Motor neuron (in vitro differentiated cells): ENCODE data around the gene MICU1. TPM values are rescaled to one million over a fixed set of nuclear protein-coding genes. Genes with fewer than 3 reads are reported as not detected.

Experiments used
- ATAC-seq, 8 experiments: fragments of 200-7000 bp; cut with Tn5 transposase; replicated peaks in 6 of 8; 2 replicates each; pipeline ENCODE4 v1.8.0; 2021; ENCODE audit warnings: mild to moderate bottlenecking in 8 of 8, moderate library complexity in 8 of 8
- H3K27ac ChIP-seq, 2 donors: fragments of 250-450 bp; sonication (Bioruptor Pico); 2 replicates each; pipeline ENCODE4 v1.9.0; 2021; ENCODE audit warnings: antibody characterized with exemption in 2 of 2, mild to moderate bottlenecking in 2 of 2, moderate library complexity in 1 of 2
- H3K4me1 ChIP-seq, 2 donors: fragments of 250-450 bp; sonication (Bioruptor Pico); replicated peaks in 1 of 2; 2 replicates each; pipeline ENCODE4 v1.6.1; 2021; ENCODE audit warnings: antibody characterized with exemption in 2 of 2, mild to moderate bottlenecking in 2 of 2, moderate library complexity in 1 of 2
- H3K4me3 ChIP-seq, 5 donors: fragments of 250-450 bp; sonication (Bioruptor Pico); 2 replicates each; pipeline ENCODE4 v1.9.0; 2021; ENCODE audit warnings: antibody characterized with exemption in 5 of 5, mild to moderate bottlenecking in 5 of 5, moderate library complexity in 4 of 5
- WGBS, 10 experiments: fragments of 450-650 bp; shearing (Covaris generic); methylation state at CpG; one replicate each; pipeline ENCODE4 v1.0.0; 2022; 5-methylcytosine and 5-hydroxymethylcytosine counted together
- in situ Hi-C, 9 experiments: fragments of 400-800 bp; cut with MboI; loops; one replicate each; pipeline ENCODE4 v1.15.0; 2021; ENCODE audit warnings: low sequenced_read_pairs in 9 of 9, low pct_unique_long_range_greater_than_20kb in 2 of 9; ENCODE audit not compliant: unreplicated experiment in 9 of 9
- total RNA-seq, 8 experiments: library from RNA; unstranded; fragments of 300-600 nt; gene quantifications; 2 replicates each; pipeline versions ENCODE4 v1.2.3 to v1.2.4, GENCODE V29; 2022

Gene MICU1
- total RNA-seq, 8 experiments from 2014 or later, result 26.5 to 54.5 (median 32.7) TPM

DNA sequence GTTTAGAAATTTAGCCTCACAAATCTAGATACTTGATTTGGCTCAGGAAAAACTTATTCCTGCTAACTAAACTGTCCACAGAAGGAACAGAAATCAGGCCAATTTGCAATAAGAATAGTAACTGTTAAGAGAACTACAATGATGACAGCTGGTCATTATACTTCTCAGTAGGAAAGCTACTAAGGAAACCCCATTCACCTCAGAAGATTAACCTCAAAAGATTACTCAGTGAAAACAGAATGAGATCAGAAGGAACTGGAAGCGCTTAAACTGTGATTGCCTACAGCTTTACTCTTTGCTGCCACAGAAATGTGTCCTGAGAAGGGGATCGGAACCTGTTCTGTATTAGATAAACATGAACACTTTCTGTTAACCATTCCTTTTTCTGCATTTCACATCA is 246.8 kb downstream of the MICU1 start:
- no peak for ATAC-seq
- 83 to 100% (median 100%) methylated on average over 1 to 2 of the region's 2 CpGs; no CpG with 5 or more reads in 3 of the 10 experiments for whole genome bisulfite sequencing, 10 experiments
- in situ Hi-C loops, result no loop called here
- H3K4me3 ChIP-seq, result no peak overlapping the region
- no peak overlapping the region for H3K27ac ChIP-seq
- peaks cover 0 to 3% of the 10 kb centered on the region in 2 donors for H3K4me1 ChIP-seq

- peak in 4 of 8 experiments; percentile 52 to 75 (median 58) for ATAC-seq
- no peak overlapping the region for H3K27ac ChIP-seq
- peaks cover 0 to 3% of the 10 kb centered on the region in 2 donors for H3K4me1 ChIP-seq
- no peak overlapping the region for H3K4me3 ChIP-seq
- in situ Hi-C loops, result no loop called here
- 40 to 82% (median 60%) methylated on average over 1 to 5 of the region's 5 CpGs; no CpG with 5 or more reads in 2 of the 10 experiments for WGBS, 10 experiments
Measured at GRCh38 chr10:72375585-72375984, 250.3 kb downstream of the MICU1 start.

DNA sequence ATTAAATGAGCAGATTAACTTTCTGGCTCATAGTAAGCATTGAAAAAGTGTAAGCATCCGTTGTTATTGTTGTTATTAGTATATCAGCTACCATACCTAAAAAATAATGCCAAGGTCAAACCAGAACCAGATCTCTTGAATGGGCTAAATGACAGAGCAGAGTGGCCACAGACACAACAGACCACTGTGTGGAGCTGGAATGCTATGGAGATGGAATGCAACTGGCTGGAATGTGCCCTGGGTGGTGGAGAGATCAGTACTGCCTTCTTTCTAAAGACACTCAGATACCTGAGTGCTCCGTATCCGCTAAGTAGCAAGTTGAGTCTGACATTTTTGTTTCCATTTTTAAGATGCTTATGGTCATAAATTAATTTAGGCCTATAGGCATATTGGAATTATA is 250.7 kb downstream of the MICU1 start:
- peak in 4 of 8 experiments; percentile 17 to 98 (median 49) for ATAC-seq
- H3K4me1 ChIP-seq, result peaks cover 0 to 3% of the 10 kb centered on the region in 2 donors
- 68 to 100% (median 100%) methylated on average over 1 to 3 of the region's 3 CpGs; no CpG with 5 or more reads in 2 of the 10 experiments for WGBS, 10 experiments
- in situ Hi-C loops, result no loop called here
- no peak overlapping the region for H3K27ac ChIP-seq
- H3K4me3 ChIP-seq, result no peak overlapping the region

GRCh38 chr10:72370201-72370722 is 255.6 kb downstream of the MICU1 start:
- H3K4me3 ChIP-seq, result no peak overlapping the region
- in situ Hi-C loops, result loop anchor here in 5 of 9 experiments (25.0 kb wide), 3 partner anchors 317 to 692 kb away; partner anchors contain the start of gene MCU (in 1 of the 5)

DNA sequence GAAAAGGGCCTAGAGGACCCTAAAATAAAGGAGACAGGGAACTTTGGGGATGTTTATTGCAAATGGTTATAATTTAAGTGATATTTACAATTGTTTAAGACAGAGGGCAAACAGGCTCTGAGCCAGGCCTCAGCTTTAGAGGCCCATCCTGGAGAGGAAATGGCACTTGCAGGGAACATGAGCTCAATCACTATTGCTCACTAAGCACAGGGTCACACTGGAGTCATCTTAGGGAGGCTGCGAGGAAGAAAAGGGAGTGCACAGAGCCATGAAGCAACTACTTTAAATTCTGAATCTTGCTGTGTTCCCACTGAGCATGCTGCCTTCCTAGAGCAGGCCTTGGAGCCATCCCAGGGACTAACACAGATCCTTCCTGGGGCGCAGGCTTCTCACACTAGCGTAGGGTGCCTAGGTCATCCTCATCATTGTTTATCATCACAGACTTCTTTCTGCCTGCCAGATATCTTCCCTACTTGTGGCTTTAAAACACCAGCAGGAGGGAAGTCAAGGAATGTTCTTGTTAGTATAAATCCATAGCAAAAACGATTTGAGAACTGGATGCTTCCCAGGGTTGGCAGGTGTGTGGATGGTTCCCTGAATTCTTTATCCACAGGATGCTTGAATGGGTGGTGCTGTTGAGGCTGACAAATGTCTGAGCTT is 258.4 kb downstream of the MICU1 start:
- H3K4me1 ChIP-seq, result peaks cover 0 to 4% of the 10 kb centered on the region in 2 donors
- in situ Hi-C loops, result loop anchor here in 6 of 9 experiments (10.0 to 25.0 kb wide), 4 partner anchors 320 to 695 kb away; partner anchors contain the start of gene MCU (in 1 of the 6)
- no peak for ATAC-seq
- 40 to 100% (median 88%) methylated on average over 1 to 4 of the region's 4 CpGs; no CpG with 5 or more reads in 2 of the 10 experiments for WGBS, 10 experiments
- no peak overlapping the region for H3K27ac ChIP-seq
- no peak overlapping the region for H3K4me3 ChIP-seq

More at GRCh38 chr10:72370201-72370722, 255.6 kb downstream of the MICU1 start:
- no peak for ATAC-seq
- Histone ChIP-seq H3K4me1 (peaks cover 0 to 2% of the 10 kb centered on the region in 2 donors), H3K27ac (no peak overlapping the region)

DNA sequence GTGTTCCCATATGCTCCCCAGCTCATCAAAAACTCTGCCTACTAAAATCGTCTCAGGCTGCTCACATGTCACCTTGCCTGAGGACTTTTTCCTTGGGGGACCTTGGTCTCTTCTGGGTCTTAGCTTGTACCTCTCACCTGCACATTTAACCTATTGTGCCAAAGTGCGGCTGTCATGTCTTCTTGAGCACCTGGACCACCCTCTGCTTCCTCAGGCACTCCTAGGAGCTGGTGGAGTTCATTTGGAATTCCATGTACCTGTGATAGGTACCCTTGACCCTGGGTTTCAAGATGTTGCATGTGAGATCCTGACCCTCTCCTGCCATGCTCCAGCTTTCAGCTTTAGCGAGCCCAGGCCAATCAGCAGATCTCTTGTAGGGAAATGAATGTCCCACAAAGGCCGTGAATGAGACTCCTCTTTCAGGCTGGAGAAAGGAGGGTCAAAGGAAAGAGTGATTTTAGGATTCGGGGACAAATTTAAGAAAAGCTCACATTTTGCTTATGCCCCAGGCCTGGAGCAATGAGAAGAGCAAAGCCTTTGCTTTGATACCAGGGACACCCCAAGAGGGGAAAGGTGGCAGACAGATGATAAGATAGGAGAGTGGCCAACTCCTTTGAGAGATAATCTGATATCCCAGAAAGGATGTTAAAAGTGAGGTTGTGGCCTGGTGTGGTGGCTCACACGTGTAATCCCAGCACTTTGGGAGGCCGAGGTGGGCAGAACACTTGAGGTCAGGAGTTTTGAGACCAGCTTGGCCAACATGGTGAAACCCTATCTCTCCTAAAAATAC is 260.6 kb downstream of the MICU1 start:
- Histone ChIP-seq H3K4me3 (no peak overlapping the region), H3K4me1 (peaks cover 0 to 4% of the 10 kb centered on the region in 2 donors), H3K27ac (no peak overlapping the region)
- 63 to 100% (median 83%) methylated on average over 1 to 7 of the region's 7 CpGs; no CpG with 5 or more reads in 2 of the 10 experiments for WGBS, 10 experiments
- in situ Hi-C loops, result loop anchor here in 6 of 9 experiments (10.0 to 25.0 kb wide), 4 partner anchors 322 to 697 kb away; partner anchors contain the start of gene MCU (in 1 of the 6)
- no peak for ATAC-seq

DNA sequence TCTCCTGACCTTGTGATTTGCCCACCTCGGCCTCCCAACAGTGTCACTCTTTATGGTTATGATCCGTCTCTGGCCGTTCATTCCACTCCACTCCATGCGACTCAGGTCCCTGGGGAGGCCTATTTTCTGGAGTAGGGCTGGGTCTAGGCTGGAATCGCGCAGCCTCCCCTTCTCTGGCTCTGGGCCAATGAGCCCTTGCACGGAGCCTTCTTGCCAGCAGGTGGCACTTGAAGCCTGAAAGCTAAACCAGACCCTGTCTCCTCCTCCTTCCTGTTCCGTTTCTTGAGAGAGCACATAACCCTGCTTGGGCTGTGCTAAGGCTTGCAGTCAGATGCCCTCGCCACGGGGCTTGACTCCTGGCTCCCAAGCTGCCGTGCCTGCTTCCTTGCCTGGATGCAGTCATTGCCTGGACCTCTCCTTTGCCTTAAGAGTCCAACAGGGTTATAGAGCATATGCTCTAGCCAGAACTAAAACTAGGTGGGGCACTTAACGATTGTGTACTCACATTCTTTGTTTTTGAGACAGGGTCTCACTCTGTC is 261.6 kb downstream of the MICU1 start:
- Histone ChIP-seq H3K4me3 (no peak overlapping the region), H3K4me1 (peaks cover 0 to 4% of the 10 kb centered on the region in 2 donors), H3K27ac (peak overlapping the region in 1 of 2 donors; percentile 66)
- in situ Hi-C loops, result loop anchor here in 6 of 9 experiments (10.0 to 25.0 kb wide), 4 partner anchors 323 to 698 kb away; partner anchors contain the start of gene MCU (in 1 of the 6)
- 0 to 40% (median 16%) methylated on average over 1 to 7 of the region's 12 CpGs; no CpG with 5 or more reads in 2 of the 10 experiments for WGBS, 10 experiments
- peak; percentile 95 to 99 (median 98) for ATAC-seq

DNA sequence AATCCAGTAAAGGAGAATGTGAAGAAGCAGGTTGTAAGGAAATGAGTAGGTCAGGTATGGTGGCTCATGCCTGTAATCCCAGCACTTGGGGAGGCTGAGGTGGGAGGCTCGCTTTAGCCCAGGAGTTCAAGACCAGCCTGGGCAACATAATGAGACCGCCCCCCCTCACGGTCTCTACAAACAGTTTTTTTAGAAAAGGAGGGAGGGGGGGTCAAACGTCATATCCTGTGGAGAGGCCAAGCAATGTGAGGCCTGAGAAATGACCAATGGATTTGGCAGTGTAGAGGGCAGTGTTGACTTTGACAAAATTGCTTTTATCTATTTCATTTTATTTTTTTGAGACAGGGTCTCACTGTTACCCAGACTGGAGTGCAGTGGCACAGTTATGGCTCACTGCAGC is 268.9 kb downstream of the MICU1 start:
- in situ Hi-C loops, result loop anchor here in 5 of 9 experiments (25.0 kb wide), 3 partner anchors 330 to 705 kb away; partner anchors contain the start of gene MCU (in 1 of the 5)
- WGBS, 10 experiments, result 50 to 86% (median 68%) methylated on average over 1 to 3 of the region's 4 CpGs; no CpG with 5 or more reads in 4 of the 10 experiments
- no peak overlapping the region for H3K4me3 ChIP-seq
- no peak overlapping the region for H3K27ac ChIP-seq
- no peak for ATAC-seq
- H3K4me1 ChIP-seq, result peaks cover 7 to 9% of the 10 kb centered on the region in 2 donors

- 67 to 100% (median 87%) methylated on average over 2 to 6 of the region's 6 CpGs; no CpG with 5 or more reads in 3 of the 10 experiments for WGBS, 10 experiments
- no peak for ATAC-seq
- Histone ChIP-seq H3K4me1 (peaks cover 7 to 9% of the 10 kb centered on the region in 2 donors), H3K27ac (no peak overlapping the region), H3K4me3 (no peak overlapping the region)
- in situ Hi-C loops, result loop anchor here in 5 of 9 experiments (25.0 kb wide), 3 partner anchors 331 to 706 kb away; partner anchors contain the start of gene MCU (in 1 of the 5)
Measured at GRCh38 chr10:72356115-72356514, 269.8 kb downstream of the MICU1 start.

DNA sequence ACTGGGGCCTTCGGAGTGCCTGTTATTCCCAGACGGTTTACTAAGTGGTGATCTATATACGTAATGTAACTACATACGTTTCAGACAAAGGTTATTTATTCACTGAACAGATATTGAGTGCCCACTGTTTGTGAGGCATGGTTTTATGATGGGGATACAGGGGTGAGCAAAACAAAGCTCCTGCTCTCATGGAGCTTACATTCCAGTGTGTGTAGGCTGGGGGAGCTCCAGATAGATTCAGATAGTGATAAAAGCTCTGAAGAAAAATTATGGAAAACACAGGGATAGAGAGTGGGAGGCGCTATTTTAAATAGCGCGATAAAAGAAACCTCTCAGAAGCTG is 270.7 kb downstream of the MICU1 start:
- 18 to 100% (median 63%) methylated on average over 2 to 7 of the region's 7 CpGs for WGBS, 10 experiments
- in situ Hi-C loops, result loop anchor here in 5 of 9 experiments (25.0 kb wide), 3 partner anchors 332 to 707 kb away; partner anchors contain the start of gene MCU (in 1 of the 5)
- peak overlapping the region; percentile 18 to 99 for H3K27ac ChIP-seq
- no peak for ATAC-seq
- peaks cover 7 to 9% of the 10 kb centered on the region in 2 donors for H3K4me1 ChIP-seq
- H3K4me3 ChIP-seq, result peak overlapping the region; percentile 93 to 100 (median 98)

DNA sequence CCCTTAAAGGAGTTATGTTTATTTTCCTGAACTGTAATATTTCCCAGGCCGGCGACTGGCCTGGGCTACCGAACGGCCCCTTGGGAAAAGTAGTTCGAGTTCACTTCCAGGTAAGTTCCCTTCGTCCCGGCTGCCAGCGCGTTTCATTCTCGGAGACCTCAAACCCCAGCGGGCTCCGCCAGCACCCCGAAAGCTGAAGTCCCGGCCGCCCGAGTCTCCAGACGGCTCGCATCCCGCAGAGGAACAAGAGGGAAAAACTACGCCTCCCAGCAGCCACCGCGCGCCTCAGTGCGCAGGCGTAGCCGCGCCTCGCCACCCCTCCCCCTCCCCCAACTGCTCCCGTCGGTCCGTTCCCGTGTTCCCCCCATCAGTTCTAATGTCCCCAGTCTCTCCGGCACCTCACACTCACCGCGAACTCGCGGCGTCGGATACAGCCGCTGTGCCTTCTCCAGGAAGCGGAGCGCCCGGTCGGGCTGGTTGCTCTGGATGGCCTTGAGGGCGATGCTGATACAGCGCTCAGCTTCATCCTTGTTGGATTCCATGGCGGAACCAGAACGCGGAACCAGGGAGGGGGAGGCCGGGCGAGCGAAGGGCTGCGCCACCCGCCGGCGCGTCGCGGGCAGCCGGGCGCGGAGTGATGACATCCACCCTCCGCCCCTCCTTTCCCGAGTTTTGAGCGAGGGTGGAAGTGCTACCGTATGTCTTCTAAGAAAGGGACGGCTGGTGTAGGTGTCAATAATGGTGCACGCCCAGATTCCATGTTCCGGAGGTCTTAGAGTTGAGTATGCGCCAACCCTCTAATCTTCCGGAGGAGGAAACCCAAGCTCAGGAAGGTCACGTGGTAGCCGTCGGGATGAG is 271.3 kb downstream of the MICU1 start, which contains the start of gene DNAJB12:
TSS of gene DNAJB12 (minus strand) at position 564 of the 858 bp plus-strand sequence. CDS start at position 542, 22 bp downstream.
- WGBS, 10 experiments, result 0 to 4% (median 0%) methylated on average over 2 to 13 of the region's 74 CpGs; no CpG with 5 or more reads in 3 of the 10 experiments
- peak; percentile 71 to 90 (median 86) for ATAC-seq
- Histone ChIP-seq H3K27ac (peak within 1 kb of the TSS; percentile 99), H3K4me3 (peak within 1 kb of the TSS; percentile 93 to 100 (median 98)), H3K4me1 (peaks cover 7 to 9% of the 10 kb centered on the region in 2 donors)
- in situ Hi-C loops, result loop anchor here in 5 of 9 experiments (25.0 kb wide), 3 partner anchors 333 to 708 kb away; partner anchors contain the start of gene MCU (in 1 of the 5)
